ENCODE measurements around the gene AP5Z1. TPM values are rescaled to one million over a fixed set of nuclear protein-coding genes. Genes with fewer than 3 reads are reported as not detected.

The AP5Z1 gene
- total RNA-seq, 1 experiment from 2014 or later = 38.3 TPM

DNA sequence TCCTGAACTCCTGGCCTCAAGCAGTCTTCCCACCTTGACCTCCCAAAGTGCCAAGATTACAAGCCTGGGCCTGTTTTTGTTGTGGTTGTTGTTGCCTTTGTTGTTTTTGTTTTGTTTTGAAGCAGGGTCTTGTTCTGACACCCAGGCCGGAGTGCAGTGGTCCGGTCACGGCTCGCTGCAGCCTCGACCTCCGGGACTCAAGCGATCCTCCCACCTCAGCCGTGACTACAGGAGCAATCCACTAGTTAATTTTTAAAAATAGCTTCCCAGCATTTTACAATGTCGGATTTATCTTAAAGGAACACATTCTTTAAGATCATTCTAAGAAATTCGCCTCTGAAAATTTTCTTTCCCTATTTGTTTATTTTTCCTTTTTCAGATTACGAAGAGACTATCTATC is 27.7 kb upstream of the AP5Z1 start:
- no CpG with 5 or more reads among the region's 11 CpGs for WGBS (ENCODE audit: extremely low coverage, insufficient read length, low lambda C conversion rate)
- Histone ChIP-seq H4K91ac (ENCODE audit: insufficient read length, low read depth, low read length) (no peak overlapping the region), H3K18ac (ENCODE audit: insufficient read length, low read depth, low read length) (no peak overlapping the region), H3K56ac (ENCODE audit: insufficient read length, low read depth, low read length) (no peak overlapping the region), H2AK5ac (ENCODE audit: insufficient read length, low read length) (no peak overlapping the region), H3K14ac (ENCODE audit: insufficient read depth, low read length) (no peak overlapping the region), H3K27ac (ENCODE audit: insufficient read length, low read depth, low read length) (no peak overlapping the region), H3K79me1 (ENCODE audit: insufficient read depth, low read depth, low read length, poor library complexity, severe bottlenecking) (no peaks in the 10 kb centered on the region), H4K20me1 (ENCODE audit: control insufficient read depth, insufficient read depth, insufficient read length) (no peaks in the 10 kb centered on the region), H2BK5ac (ENCODE audit: insufficient read length, low read length) (no peak overlapping the region), H3K23ac (ENCODE audit: insufficient read length, low read depth, low read length) (no peak overlapping the region), H4K8ac (replicated peaks; ENCODE audit: insufficient read length, low read depth, low read length) (no peak overlapping the region), H3T11ph (ENCODE audit: low read length) (no peak overlapping the region), H3K4me1 (ENCODE audit: insufficient read depth, low read length) (no peaks in the 10 kb centered on the region; the same call in 1 of the 2 replicates), H2BK20ac (ENCODE audit: low read depth, low read length, poor library complexity, severe bottlenecking) (no peak overlapping the region), H3K9me3 (ENCODE audit: control insufficient read depth, low read depth, low read length) (no peaks in the 10 kb centered on the region), H3K9ac (ENCODE audit: extremely low read depth, insufficient read length, low read length) (no peak overlapping the region), H3K4me2 (ENCODE audit: insufficient read depth, insufficient read length, low read length) (no peak overlapping the region), H3K23me2 (ENCODE audit: insufficient read length, low read depth, low read length, poor library complexity, severe bottlenecking) (peaks cover 9% of the 10 kb centered on the region), H3K79me2 (ENCODE audit: insufficient read depth, low read length) (no peaks in the 10 kb centered on the region), H2BK15ac (ENCODE audit: low read depth, low read length) (no peak overlapping the region), H2BK12ac (ENCODE audit: insufficient read length, low read depth, low read length) (no peak overlapping the region), H4K5ac (ENCODE audit: insufficient read length, low read depth, low read length) (no peak overlapping the region), H2AFZ (ENCODE audit: low read length) (no peak overlapping the region), H2BK120ac (ENCODE audit: low read depth, low read length, poor library complexity, severe bottlenecking) (no peak overlapping the region), H3K27me3 (ENCODE audit: insufficient read depth, low read length) (peaks cover 5% of the 10 kb centered on the region; the same call in 1 of the 2 replicates), H3K4ac (ENCODE audit: low read depth, low read length) (no peak overlapping the region)
- peaks cover 39% of the 10 kb centered on the region for H3K27me3 Mint-ChIP-seq (ENCODE audit: low read depth)
- H3K4me3 Mint-ChIP-seq = no peak overlapping the region; a peak in 1 of 5 replicates
- no peaks in the 10 kb centered on the region for H3K9me3 Mint-ChIP-seq
- TF ChIP-seq, protein P1, sequence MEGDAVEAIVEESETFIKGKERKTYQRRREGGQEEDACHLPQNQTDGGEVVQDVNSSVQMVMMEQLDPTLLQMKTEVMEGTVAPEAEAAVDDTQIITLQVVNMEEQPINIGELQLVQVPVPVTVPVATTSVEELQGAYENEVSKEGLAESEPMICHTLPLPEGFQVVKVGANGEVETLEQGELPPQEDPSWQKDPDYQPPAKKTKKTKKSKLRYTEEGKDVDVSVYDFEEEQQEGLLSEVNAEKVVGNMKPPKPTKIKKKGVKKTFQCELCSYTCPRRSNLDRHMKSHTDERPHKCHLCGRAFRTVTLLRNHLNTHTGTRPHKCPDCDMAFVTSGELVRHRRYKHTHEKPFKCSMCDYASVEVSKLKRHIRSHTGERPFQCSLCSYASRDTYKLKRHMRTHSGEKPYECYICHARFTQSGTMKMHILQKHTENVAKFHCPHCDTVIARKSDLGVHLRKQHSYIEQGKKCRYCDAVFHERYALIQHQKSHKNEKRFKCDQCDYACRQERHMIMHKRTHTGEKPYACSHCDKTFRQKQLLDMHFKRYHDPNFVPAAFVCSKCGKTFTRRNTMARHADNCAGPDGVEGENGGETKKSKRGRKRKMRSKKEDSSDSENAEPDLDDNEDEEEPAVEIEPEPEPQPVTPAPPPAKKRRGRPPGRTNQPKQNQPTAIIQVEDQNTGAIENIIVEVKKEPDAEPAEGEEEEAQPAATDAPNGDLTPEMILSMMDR (conservative IDR thresholded peaks at IDR 0.05) = no peak
- H3K27ac Mint-ChIP-seq = no peak overlapping the region
- H3K4me1 Mint-ChIP-seq = peaks cover 12 to 17% of the 10 kb centered on the region in 2 experiments
- H3K36me3 Mint-ChIP-seq (ENCODE audit: insufficient read depth in 1 of 3, low read depth in 3 of 3) = peaks cover 10 to 20% (median 19%) of the 10 kb centered on the region in 3 experiments
- DNase-seq = no peak

Measured in H9 (cell line).